A673 (cell line): ENCODE data around the gene ALB. TPM values are rescaled to one million over a fixed set of nuclear protein-coding genes. Genes with fewer than 3 reads are reported as not detected.

Experiments used
- BruUV-seq: library from RNA; stranded (reverse); fragments of 400-500 nt; replicated peaks from 2 replicates; lab custom pipeline; 2021; lab: Mats Ljungman, UMichigan
- CTCF ChIA-PET: fragments of 300-600 bp; sonication (Branson Sonifier 250); formaldehyde crosslinking; loops from one replicate; lab custom pipeline; 2022; ENCODE audit warnings: antibody characterized with exemption; lab: Charles Lee
- POLR2A ChIA-PET: fragments of 300-600 bp; sonication (Branson Sonifier 250); formaldehyde crosslinking; loops from one replicate; lab custom pipeline; 2022; ENCODE audit warnings: antibody characterized with exemption; ENCODE audit not compliant: low non-redundant PET; lab: Charles Lee
- DNase-seq: peaks from one replicate; pipeline ENCODE4 v3.0.0-alpha.2; 2015; ENCODE audit warnings: low spot score
- H3K27ac ChIP-seq: fragments of 200-600 bp; sonication (generic); 2 replicates; pipeline ENCODE4 v1.5.1; 2016; ENCODE audit warnings: mixed run types, low read depth, mild to moderate bottlenecking, mixed read lengths, antibody characterized with exemption, low read length; ENCODE audit not compliant: poor library complexity, severe bottlenecking
- H3K27me3 ChIP-seq: fragments of 200-600 bp; sonication (generic); replicated peaks from 2 replicates; pipeline ENCODE4 v1.6.1; 2017; ENCODE audit warnings: mixed run types, low read depth, mild to moderate bottlenecking, mixed read lengths, antibody characterized with exemption, low read length; ENCODE audit not compliant: insufficient read depth, poor library complexity
- H3K36me3 ChIP-seq: fragments of 200-600 bp; sonication (generic); 2 replicates; pipeline ENCODE4 v1.6.1; 2016; ENCODE audit warnings: mixed run types, mild to moderate bottlenecking, mixed read lengths, antibody characterized with exemption, low read length; ENCODE audit not compliant: insufficient read depth, poor library complexity, severe bottlenecking
- H3K4me1 ChIP-seq: fragments of 200-600 bp; sonication (generic); 2 replicates; pipeline ENCODE4 v1.6.1; 2017; ENCODE audit warnings: mixed run types, mild to moderate bottlenecking, mixed read lengths, antibody characterized with exemption, low read length; ENCODE audit not compliant: insufficient read depth, poor library complexity, severe bottlenecking
- H3K4me3 ChIP-seq: fragments of 200-600 bp; sonication (generic); 2 replicates; pipeline ENCODE4 v1.5.1; 2016; ENCODE audit warnings: low read depth, mixed run types, mild to moderate bottlenecking, mixed read lengths, low read length; ENCODE audit not compliant: poor library complexity, severe bottlenecking
- H3K9me3 ChIP-seq: fragments of 200-600 bp; sonication (generic); 2 replicates; pipeline ENCODE4 v1.6.1; 2016; ENCODE audit warnings: mixed run types, low read depth, mild to moderate bottlenecking, mixed read lengths, antibody characterized with exemption, low read length; ENCODE audit not compliant: poor library complexity, severe bottlenecking
- EZH2 ChIP-seq: fragments of 200-600 bp; sonication (generic); IDR thresholded peaks from 2 replicates; pipeline ENCODE4 v1.6.1; 2017; ENCODE audit warnings: borderline replicate concordance, low read depth, mild to moderate bottlenecking, mixed read lengths, antibody characterized with exemption, low read length; ENCODE audit not compliant: poor library complexity, severe bottlenecking
- intact Hi-C: fragments of 100-400 bp; cut with micrococcal nuclease; formaldehyde crosslinking; loops from one replicate; pipeline ENCODE4 v1.10.0; 2022; ENCODE audit not compliant: unreplicated experiment
- total RNA-seq: library from RNA; stranded (reverse); gene quantifications from 2 replicates; pipeline ENCODE4 v1.2.3, GENCODE V29; 2021
- TF ChIP-seq, protein P1 (sequence below): fragments of 300-800, 200-600 bp; sonication (generic); conservative IDR thresholded peaks from 2 replicates; pipeline ENCODE4 v1.5.1; 2017; ENCODE audit warnings: low read depth, mild to moderate bottlenecking, antibody characterized with exemption, low read length, moderate library complexity, mixed read lengths

ALB gene
- total RNA-seq, 1 experiment from 2014 or later: not detected

DNA sequence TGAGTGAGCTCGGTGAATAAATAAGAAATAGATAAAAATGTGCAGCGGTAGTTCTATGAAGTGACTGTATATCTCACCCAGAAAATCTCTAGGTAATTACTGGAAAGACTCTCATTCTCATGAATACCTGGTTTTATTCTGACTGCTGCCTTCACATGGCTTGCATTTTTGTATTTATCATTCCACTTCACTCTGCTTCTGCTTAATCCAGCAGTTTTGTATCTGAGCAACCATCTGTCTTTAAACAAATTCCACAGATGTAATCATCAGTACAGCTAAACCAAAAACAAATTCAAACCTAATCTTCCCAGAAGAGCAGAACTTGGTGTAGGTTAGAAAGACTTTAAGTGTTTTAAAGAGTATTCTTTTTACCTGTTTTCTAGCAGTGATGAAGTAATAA, 11.2 kb upstream of the ALB start:
- POLR2A ChIA-PET: no interaction called here

DNA sequence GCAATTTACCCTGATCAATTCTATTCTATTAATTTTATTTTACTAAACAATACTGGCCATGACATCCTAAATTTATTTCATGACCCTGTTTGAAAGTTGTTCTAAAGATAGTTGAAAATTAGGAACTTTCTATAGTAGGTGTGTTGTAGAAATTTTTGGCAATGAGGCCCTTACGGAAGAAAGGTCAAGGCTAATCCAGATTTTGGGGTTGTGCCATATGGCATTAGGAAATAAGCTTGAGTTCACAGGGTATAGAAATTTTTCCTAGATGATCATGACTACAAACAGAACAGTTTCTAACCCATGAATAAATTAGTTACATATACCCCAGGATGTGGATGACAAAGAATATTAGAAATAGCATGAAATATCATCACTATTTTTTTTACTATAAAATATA, 7.8 kb upstream of the ALB start:
- CTCF ChIA-PET: no interaction called here
- intact Hi-C loops: no loop called here
- Histone ChIP-seq H3K4me3 (no peak overlapping the region), H3K36me3 (no peaks in the 10 kb centered on the region), H3K4me1 (no peaks in the 10 kb centered on the region), H3K9me3 (no peaks in the 10 kb centered on the region), H3K27ac (no peak overlapping the region), H3K27me3 (no peaks in the 10 kb centered on the region)
- DNase-seq: no peak
- POLR2A ChIA-PET: no interaction called here
- TF ChIP-seq, protein P1, sequence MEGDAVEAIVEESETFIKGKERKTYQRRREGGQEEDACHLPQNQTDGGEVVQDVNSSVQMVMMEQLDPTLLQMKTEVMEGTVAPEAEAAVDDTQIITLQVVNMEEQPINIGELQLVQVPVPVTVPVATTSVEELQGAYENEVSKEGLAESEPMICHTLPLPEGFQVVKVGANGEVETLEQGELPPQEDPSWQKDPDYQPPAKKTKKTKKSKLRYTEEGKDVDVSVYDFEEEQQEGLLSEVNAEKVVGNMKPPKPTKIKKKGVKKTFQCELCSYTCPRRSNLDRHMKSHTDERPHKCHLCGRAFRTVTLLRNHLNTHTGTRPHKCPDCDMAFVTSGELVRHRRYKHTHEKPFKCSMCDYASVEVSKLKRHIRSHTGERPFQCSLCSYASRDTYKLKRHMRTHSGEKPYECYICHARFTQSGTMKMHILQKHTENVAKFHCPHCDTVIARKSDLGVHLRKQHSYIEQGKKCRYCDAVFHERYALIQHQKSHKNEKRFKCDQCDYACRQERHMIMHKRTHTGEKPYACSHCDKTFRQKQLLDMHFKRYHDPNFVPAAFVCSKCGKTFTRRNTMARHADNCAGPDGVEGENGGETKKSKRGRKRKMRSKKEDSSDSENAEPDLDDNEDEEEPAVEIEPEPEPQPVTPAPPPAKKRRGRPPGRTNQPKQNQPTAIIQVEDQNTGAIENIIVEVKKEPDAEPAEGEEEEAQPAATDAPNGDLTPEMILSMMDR: no peak
- no TSS peak for BruUV-seq

More for the DNA sequence above, 11.2 kb upstream of the ALB start:
- intact Hi-C loops: no loop called here
- no peak overlapping the region for H3K4me3 ChIP-seq
- H3K27me3 ChIP-seq: no peaks in the 10 kb centered on the region
- H3K27ac ChIP-seq: no peak overlapping the region
- no peaks in the 10 kb centered on the region for H3K4me1 ChIP-seq
- TF ChIP-seq, protein P1: no peak
- no peak for TF ChIP-seq EZH2
- CTCF ChIA-PET: no interaction called here
- no peak for DNase-seq
- no peaks in the 10 kb centered on the region for H3K36me3 ChIP-seq
- no peaks in the 10 kb centered on the region for H3K9me3 ChIP-seq
- no TSS peak for BruUV-seq

DNA sequence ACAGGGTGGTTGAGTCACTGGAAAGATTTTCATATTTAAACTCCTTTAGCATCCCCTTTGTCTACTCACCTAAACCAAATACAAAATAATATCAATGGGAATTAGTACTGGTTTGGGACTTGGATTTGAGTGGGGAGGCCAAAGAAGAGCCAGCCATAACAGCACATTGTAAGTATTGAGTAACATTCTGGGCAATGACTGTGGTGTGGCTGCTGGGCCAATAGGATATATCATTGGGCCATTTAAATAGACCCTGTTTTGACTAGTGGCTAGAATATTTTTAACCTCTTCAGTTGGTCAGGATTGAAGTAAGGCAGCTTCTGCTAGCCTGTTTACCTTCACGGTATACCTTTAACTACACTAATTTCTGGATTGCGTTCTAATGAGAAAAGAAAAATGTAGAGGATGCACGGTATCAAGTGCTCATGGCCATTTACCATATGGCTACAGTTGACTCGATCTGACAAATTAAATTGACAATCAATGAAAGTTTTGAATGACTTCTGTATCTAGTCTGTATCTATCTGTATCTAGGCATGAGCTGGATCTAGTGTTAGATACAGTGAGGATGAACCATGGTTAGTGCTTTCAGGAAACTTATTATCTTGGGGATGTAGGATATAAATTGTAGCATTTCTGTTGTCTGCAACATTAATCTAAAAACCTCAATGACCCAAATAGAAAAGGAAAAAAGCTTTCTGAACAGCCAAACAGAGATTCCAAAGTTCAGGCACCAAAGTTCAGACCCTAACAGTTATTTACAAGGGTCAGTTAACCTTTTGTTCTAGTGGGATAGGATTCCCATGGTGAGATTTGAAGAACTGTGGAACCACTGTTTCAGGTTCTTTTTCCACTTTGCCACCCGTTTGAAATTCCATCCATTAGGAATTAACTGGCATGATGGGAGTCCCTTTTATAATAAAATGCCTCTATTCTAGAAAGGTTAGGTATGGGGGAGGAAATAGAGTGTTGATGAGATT, 6.8 kb upstream of the ALB start:
- Histone ChIP-seq H3K27me3 (no peaks in the 10 kb centered on the region), H3K27ac (no peak overlapping the region), H3K9me3 (no peaks in the 10 kb centered on the region), H3K36me3 (no peaks in the 10 kb centered on the region), H3K4me1 (no peaks in the 10 kb centered on the region), H3K4me3 (no peak overlapping the region)
- CTCF ChIA-PET: no interaction called here
- BruUV-seq: no TSS peak
- no peak for DNase-seq
- intact Hi-C loops: no loop called here
- TF ChIP-seq, protein P1: no peak
- no peak for TF ChIP-seq EZH2
- POLR2A ChIA-PET: no interaction called here
